Right kidney (tissue), 9 donors: ENCODE measurements around the gene ERCC2.
"Not testable (repeated sequence)": the region's sequence is repeated elsewhere in the genome, so short reads cannot be mapped to it uniquely, and the experiment has no call there.

Experiments
- DNase-seq: peaks from one replicate; pipeline ENCODE4 v3.0.0-alpha.2; 2016
- long read RNA-seq, 8 donors: transcript quantifications; one replicate each; lab custom pipeline, GENCODE V29; 2026

Gene ERCC2
- long read RNA-seq, donor 1, full-length matches to known transcripts = 6 of 6 reads
- long read RNA-seq, donor 1, partial matches to known transcripts = 0 of 6 reads
- long read RNA-seq, donor 1, other reads (novel, unspliced or antisense) = 0 of 6 reads
- long read RNA-seq, donor 2, full-length matches to known transcripts = 2 of 2 reads
- long read RNA-seq, donor 2, partial matches to known transcripts = 0 of 2 reads
- long read RNA-seq, donor 2, other reads (novel, unspliced or antisense) = 0 of 2 reads
- long read RNA-seq, donor 3 = 0 reads
- long read RNA-seq, donor 4 = 0 reads
- long read RNA-seq, donor 5, full-length matches to known transcripts = 1 of 1 reads
- long read RNA-seq, donor 5, partial matches to known transcripts = 0 of 1 reads
- long read RNA-seq, donor 5, other reads (novel, unspliced or antisense) = 0 of 1 reads
- long read RNA-seq, donor 6, full-length matches to known transcripts = 4 of 4 reads
- long read RNA-seq, donor 6, partial matches to known transcripts = 0 of 4 reads
- long read RNA-seq, donor 6, other reads (novel, unspliced or antisense) = 0 of 4 reads
- long read RNA-seq, donor 7, full-length matches to known transcripts = 2 of 2 reads
- long read RNA-seq, donor 7, partial matches to known transcripts = 0 of 2 reads
- long read RNA-seq, donor 7, other reads (novel, unspliced or antisense) = 0 of 2 reads
- long read RNA-seq, donor 8, full-length matches to known transcripts = 3 of 3 reads
- long read RNA-seq, donor 8, partial matches to known transcripts = 0 of 3 reads
- long read RNA-seq, donor 8, other reads (novel, unspliced or antisense) = 0 of 3 reads

DNA sequence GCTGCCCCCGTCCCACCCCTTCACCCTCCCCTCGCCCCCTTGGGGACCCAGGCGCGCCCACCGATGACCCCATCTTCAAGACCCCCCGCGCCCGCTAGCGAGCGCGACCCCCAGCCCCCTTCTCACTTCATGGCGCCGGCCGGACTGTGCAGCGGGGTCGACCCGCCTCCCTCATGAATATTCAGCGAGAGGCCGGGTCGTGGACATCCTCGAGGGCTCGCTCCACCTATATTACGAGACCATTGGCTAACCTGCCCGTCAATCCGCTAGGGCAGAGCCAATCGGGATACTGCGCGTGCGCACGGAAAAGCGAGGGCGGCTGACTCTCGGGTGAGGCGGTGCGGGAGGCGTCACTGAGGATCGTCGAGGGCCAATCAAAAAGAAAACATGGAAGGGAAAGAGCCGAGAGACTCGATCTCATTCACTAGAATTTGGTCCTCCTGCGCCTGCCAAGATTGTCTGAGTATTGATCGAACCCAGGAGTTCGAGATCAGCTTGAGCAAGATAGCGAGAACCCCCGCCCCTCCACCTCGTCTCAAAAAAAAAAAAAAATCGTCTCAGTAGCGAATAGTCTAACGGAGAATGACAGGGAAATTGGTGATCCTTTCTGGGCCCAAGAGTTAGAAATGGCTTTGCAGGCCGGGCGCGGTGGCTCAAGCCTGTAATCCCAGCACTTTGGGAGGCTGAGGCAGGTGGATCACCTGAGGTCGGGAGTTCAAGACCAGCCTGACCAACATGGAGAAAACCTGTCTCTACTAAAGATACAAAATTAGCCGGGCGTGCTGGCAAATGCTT lies at the start of gene ERCC2:
Gene ERCC2 (minus strand): TSS at position 164 of the 795 bp plus-strand sequence. CDS start 33 bp downstream, at position 131.
- peak; percentile 88 for DNase-seq

- DNase-seq = no peak
Observed at GRCh38 chr19:45419895-45420294, 49.5 kb upstream of the ERCC2 start.

GRCh38 chr19:45419396-45419795 lies 49.0 kb upstream of the ERCC2 start:
- DNase-seq = no peak

- no peak for DNase-seq
Observed at GRCh38 chr19:45418802-45419201, 48.4 kb upstream of the ERCC2 start.

- no peak for DNase-seq
Observed at GRCh38 chr19:45417151-45417550, 46.8 kb upstream of the ERCC2 start.

DNA sequence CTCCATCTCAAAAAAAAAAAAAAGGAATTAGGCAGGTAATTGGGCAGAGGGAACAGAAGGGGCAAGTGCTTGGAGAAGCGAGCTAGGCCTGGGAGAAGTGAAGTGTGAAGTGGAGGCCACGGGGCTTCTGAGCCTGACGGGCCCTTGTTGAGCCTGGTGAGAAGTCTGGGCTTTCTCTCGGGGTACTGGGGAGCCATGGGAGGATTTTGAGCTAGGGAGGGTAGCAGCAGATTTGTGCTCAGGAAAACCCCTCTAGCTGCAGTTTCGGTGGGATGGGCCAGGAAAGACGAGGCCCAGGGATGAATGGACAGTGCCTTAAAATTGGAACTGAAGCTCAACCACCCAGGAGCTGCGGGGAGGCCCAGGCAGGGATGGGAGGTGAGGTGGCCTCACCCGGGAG lies 44.1 kb upstream of the ERCC2 start:
- DNase-seq = no peak

- no peak for DNase-seq
Observed at GRCh38 chr19:45413497-45413896, 43.1 kb upstream of the ERCC2 start.

GRCh38 chr19:45410330-45410729 lies 40.0 kb upstream of the ERCC2 start:
- not testable (repeated sequence) for DNase-seq

GRCh38 chr19:45409557-45409920 lies 39.2 kb upstream of the ERCC2 start:
- no peak for DNase-seq

GRCh38 chr19:45408830-45409556 lies 38.6 kb upstream of the ERCC2 start:
- DNase-seq = no peak

GRCh38 chr19:45408121-45408520 lies 37.7 kb upstream of the ERCC2 start:
- no peak for DNase-seq

- DNase-seq = not testable (repeated sequence)
Observed at GRCh38 chr19:45407585-45407984, 37.2 kb upstream of the ERCC2 start.

DNA sequence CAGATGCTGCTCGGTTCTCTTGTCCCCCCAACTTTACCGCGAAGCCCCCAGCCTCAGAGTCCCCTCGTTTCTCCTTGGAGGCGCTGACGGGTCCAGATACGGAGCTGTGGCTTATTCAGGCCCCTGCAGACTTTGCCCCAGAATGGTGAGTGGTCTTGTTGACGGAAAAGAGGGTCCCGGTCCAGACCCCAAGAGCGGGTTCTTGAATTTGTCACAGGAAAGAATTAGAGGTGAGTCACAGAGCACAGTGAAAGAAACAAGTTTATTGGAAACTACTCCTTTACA lies 36.7 kb upstream of the ERCC2 start:
- no peak for DNase-seq

- peak; percentile 98 for DNase-seq
Observed at GRCh38 chr19:45406226-45407090, 36.1 kb upstream of the ERCC2 start, which contains the start of gene POLR1G. Gene POLR1G (plus strand): TSS chr19:45406644. CDS start chr19:45406697, 53 bp downstream.

DNA sequence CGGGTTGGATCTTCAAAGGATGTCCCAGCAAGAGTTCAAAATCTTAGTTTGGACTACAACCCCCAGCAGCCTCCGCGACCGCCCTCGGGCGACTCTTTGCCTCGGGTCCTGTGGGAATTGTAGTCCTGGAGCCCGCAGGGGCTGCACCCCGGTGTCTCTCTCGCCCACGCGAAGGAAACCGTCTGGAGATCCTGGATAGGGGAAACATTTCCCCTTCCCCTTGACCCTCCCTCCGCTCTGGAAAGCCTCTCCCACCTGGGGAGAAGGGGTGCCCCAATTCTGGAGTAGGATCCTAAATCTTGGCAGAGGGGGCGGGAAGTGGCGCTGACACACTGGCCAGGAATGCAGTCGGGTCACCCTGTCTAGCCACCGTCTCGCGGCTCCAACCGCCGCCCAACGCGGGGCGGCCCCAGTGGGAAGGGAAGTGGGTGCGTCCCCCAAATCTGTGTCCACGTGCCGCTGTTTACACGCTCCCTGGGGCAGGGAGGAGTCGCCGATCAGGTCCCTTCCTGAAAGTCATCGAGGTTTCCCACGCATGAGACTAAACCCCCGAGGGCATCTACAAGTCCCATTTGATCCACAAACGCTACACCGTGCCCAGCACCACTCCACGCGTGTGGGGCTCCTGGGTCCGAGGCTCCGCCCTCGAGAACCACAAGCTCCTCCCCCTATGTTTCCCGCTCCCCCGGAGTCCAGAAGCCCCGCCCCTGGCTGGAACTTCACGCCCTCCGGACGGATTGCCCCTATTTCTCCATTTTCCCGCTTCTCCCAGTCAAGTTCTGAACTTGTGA lies 35.3 kb upstream of the ERCC2 start:
- DNase-seq = peak; percentile 93

DNA sequence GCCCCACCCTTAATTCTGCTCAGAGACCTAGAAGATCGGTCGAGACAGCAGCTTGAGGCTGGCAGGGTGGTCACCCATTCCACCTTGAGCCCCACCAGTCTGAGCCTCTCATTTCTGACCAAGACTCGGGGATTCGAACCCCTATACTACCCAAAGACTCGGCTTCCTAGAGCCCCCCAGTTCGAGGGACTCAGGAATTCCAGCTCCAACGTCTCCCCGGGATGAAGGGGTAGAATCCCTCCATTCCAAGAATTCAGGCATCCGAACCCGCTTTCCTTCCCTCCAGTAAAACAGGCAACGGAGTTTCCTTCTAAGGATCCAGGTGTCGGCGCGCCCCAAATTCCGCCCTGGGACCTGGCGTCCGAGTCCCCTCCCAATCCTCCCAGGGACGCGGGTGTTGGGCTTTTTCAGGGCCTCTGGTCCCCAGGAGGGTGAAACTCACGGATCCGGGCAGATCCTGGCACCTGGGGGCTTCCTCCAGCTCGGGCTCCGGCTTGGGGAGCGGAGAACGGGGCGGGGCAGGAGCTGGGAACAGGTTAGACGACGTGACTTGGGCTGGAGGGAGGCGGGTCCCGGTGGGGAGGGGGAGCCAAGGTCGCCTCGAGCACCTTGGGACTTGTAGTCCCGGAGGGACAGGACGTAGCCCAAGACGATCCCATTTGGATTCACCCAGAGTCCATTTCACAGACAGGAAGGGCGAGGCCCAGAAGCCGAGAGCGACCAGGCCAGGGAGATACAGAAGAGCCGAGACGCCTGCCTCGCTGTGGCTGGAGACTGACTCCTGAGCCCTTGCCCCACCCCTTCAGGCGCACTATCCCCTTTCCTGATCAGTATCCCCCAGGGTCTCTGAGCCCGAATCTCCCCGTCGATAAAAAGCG lies 34.4 kb upstream of the ERCC2 start, which contains the start of gene PPP1R13L:
Gene PPP1R13L (minus strand): TSS at position 513 of the 878 bp plus-strand sequence. CDS start 6,751 bp downstream, outside the sequence.
- no peak for DNase-seq

DNA sequence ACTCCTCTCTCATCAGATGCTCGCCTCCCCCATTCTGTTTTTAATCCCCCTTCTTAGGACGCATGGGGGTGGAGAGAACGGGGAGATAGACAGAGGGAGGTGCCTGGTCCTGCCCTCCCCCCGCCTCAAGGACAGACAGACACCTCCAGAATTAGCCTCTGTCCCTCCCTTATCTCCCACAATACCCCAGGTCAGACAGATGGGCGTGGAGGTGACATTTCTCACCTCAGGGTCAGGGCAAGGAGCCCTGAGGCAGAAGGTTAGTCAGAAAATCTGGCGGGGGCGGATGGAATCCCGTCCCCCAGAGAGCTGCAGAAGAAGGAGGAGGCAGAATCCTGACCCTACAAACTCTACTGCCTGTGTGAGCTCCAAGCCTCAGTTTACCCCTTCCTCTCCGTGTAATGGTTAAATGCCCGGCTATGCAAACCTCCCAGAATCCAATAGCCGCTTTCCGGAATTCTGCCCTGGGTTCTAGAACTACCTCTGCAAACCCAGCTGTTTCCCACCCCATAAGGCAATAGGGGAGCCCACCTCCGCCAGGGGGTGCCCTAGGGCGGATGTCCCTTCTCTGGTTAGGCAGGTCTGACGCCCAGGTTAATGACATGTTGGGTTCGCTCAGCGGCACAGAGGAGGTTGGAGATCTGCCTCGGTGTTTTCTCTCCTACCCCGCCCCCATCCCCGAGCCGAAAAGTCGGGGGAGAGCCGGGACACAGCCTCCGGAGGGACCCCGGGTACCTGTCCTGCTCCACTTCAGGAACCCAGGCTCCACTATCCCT lies 33.6 kb upstream of the ERCC2 start:
- DNase-seq = no peak

- DNase-seq = no peak
Observed at GRCh38 chr19:45403272-45403671, 32.9 kb upstream of the ERCC2 start.
